Lung (tissue), 12 donors: Measurements from ENCODE around the gene SPATA3. TPM values are rescaled to one million over a fixed set of nuclear protein-coding genes. Genes with fewer than 3 reads are reported as not detected.

Source experiments
- ATAC-seq: fragments of 200-7000 bp; cut with Tn5 transposase; one replicate; pipeline ENCODE4 v1.9.1; 2020; ENCODE audit warnings: moderate number of reproducible peaks; ENCODE audit not compliant: insufficient read depth, low FRiP score
- DNase-seq, 3 donors: peaks; one replicate each; pipeline ENCODE4 v3.0.0-alpha.2; 2013 to 2017
- H3K27ac ChIP-seq, 2 donors: one replicate each; pipeline ENCODE4 v1.5.1; 2013; ENCODE audit warnings: mild to moderate bottlenecking in 2 of 2, moderate library complexity in 2 of 2, control low read depth in 1 of 2, inconsistent platforms in 1 of 2, low read depth in 1 of 2, low read length in 1 of 2
- H3K27me3 ChIP-seq, 3 donors: one replicate each; pipeline ENCODE4 v1.5.1; 2013; ENCODE audit warnings: low read length in 2 of 3; ENCODE audit not compliant: control insufficient read depth in 3 of 3, insufficient read depth in 3 of 3
- H3K36me3 ChIP-seq, 4 donors: one replicate each; pipeline ENCODE4 v1.5.1; 2013; ENCODE audit warnings: low read length in 4 of 4, mild to moderate bottlenecking in 1 of 4, moderate library complexity in 1 of 4; ENCODE audit not compliant: control insufficient read depth in 4 of 4, insufficient read depth in 4 of 4
- H3K4me1 ChIP-seq, 5 donors: one replicate each; pipeline ENCODE4 v1.5.1; 2013; ENCODE audit warnings: low read length in 5 of 5, mild to moderate bottlenecking in 2 of 5, moderate library complexity in 1 of 5; ENCODE audit not compliant: control insufficient read depth in 5 of 5, insufficient read depth in 5 of 5
- H3K4me3 ChIP-seq: one replicate; pipeline ENCODE4 v1.5.1; 2013; ENCODE audit warnings: mild to moderate bottlenecking, control low read depth, moderate library complexity
- H3K9ac ChIP-seq, 2 donors: one replicate each; pipeline ENCODE4 v1.5.1; 2013; ENCODE audit warnings: low read length in 2 of 2, control low read depth in 1 of 2; ENCODE audit not compliant: insufficient read depth in 1 of 2
- H3K9me3 ChIP-seq, 4 donors: one replicate each; pipeline ENCODE4 v1.5.1; 2013; ENCODE audit warnings: low read length in 3 of 4, mild to moderate bottlenecking in 1 of 4, moderate library complexity in 1 of 4; ENCODE audit not compliant: control insufficient read depth in 4 of 4, insufficient read depth in 3 of 4
- WGBS, 2 donors: extraction: QIAGEN DNeasy Blood & Tissue Kit; methylation state at CpG; one replicate each; pipeline ENCODE4 v1.1.7; 2013; 5-methylcytosine and 5-hydroxymethylcytosine counted together
- polyA plus RNA-seq, 2 donors: library from polyadenylated mRNA; stranded (reverse); fragments of 200-250 nt; gene quantifications; one replicate each; pipeline ENCODE4 v1.2.1, GENCODE V29; 2013
- total RNA-seq, 2 donors: library from RNA; depleted of rRNA in 1 of 2; stranded (reverse); fragments of >200 nt in 1 of 2; gene quantifications; one replicate each; pipeline ENCODE4 v1.2.1, GENCODE V29; 2014 to 2021
- TF ChIP-seq, protein P1 (sequence below): IDR thresholded peaks from 2 replicates; pipeline ENCODE4 v1.5.1; 2012; ENCODE audit warnings: mild to moderate bottlenecking; ENCODE audit errors: control extremely low read depth, extremely low read depth
- donor health status: control.
- donor health status: control.
- donor health status: Bipolar disorder and iron deficiency.
- donor health status: healthy.
- donor health status: DM: yes; HTN: yes; CAD: no.

SPATA3 gene
- total and polyA plus RNA-seq, 4 donors = not detected

- 81 to 90% methylated on average over 16 of the region's 16 CpGs for WGBS, 2 donors
- DNase-seq (no peak), ATAC-seq (no peak)
- TF ChIP-seq, protein P1, sequence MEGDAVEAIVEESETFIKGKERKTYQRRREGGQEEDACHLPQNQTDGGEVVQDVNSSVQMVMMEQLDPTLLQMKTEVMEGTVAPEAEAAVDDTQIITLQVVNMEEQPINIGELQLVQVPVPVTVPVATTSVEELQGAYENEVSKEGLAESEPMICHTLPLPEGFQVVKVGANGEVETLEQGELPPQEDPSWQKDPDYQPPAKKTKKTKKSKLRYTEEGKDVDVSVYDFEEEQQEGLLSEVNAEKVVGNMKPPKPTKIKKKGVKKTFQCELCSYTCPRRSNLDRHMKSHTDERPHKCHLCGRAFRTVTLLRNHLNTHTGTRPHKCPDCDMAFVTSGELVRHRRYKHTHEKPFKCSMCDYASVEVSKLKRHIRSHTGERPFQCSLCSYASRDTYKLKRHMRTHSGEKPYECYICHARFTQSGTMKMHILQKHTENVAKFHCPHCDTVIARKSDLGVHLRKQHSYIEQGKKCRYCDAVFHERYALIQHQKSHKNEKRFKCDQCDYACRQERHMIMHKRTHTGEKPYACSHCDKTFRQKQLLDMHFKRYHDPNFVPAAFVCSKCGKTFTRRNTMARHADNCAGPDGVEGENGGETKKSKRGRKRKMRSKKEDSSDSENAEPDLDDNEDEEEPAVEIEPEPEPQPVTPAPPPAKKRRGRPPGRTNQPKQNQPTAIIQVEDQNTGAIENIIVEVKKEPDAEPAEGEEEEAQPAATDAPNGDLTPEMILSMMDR = no peak
- no peaks in the 10 kb centered on the region for H3K27me3 ChIP-seq
- H3K4me3 ChIP-seq = no peak overlapping the region
- peaks cover 0 to 1% (median 0%) of the 10 kb centered on the region in 4 donors for H3K9me3 ChIP-seq
- no peaks in the 10 kb centered on the region for H3K36me3 ChIP-seq
- no peak overlapping the region for H3K27ac ChIP-seq
- H3K4me1 ChIP-seq = no peaks in the 10 kb centered on the region
- no peak overlapping the region for H3K9ac ChIP-seq
Measured at GRCh38 chr2:230968921-230969658, 26.8 kb upstream of the SPATA3 start.

GRCh38 chr2:230969659-230970015, 26.3 kb upstream of the SPATA3 start:
- H3K27me3 ChIP-seq = no peaks in the 10 kb centered on the region
- H3K4me3 ChIP-seq = no peak overlapping the region
- H3K9me3 ChIP-seq = peaks cover 0 to 1% (median 0%) of the 10 kb centered on the region in 4 donors
- no peak for ATAC-seq
- H3K27ac ChIP-seq = no peak overlapping the region
- H3K36me3 ChIP-seq = no peaks in the 10 kb centered on the region
- no peak overlapping the region for H3K9ac ChIP-seq
- TF ChIP-seq, protein P1 = no peak
- WGBS, 2 donors = 73 to 86% methylated on average over 2 of the region's 2 CpGs
- no peak for DNase-seq
- no peaks in the 10 kb centered on the region for H3K4me1 ChIP-seq

DNA sequence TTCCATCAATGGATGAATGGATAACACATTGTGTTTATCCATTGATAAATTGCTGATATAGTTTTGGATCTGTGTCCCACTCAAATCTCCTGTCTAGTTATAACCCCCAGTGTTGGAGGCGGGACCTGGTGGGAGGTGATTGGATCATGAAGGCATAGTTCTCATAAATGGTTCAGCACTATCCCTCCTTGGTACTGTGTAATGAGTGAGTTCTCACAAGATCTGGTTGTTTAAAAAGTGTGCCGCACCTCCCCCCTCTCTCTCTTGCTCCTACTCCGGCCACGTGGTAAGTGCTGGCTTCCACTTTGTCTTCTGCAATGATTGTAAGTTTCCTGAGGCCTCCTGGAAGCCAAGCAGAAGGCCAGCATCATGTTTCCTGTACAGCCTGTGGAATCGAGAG, 23.9 kb upstream of the SPATA3 start:
- WGBS, 2 donors = 78 to 79% methylated on average over 5 of the region's 5 CpGs
- Histone ChIP-seq H3K9ac (no peak overlapping the region), H3K27ac (no peak overlapping the region), H3K4me1 (no peaks in the 10 kb centered on the region), H3K9me3 (peaks cover 0 to 1% (median 0%) of the 10 kb centered on the region in 4 donors), H3K4me3 (no peak overlapping the region), H3K36me3 (no peaks in the 10 kb centered on the region), H3K27me3 (no peaks in the 10 kb centered on the region)
- TF ChIP-seq, protein P1 = no peak
- DNase-seq (no peak), ATAC-seq (no peak)
